Hepatocyte (in vitro differentiated cells): ENCODE results near the gene PRKCA.

Experiments
- EZH2phosphoT487 ChIP-seq: fragments of 200-600 bp; sonication (generic); IDR thresholded peaks from one replicate; pipeline ENCODE4 v1.6.1; 2018; ENCODE audit warnings: antibody characterized with exemption, mild to moderate bottlenecking, low read depth, moderate library complexity; ENCODE audit not compliant: unreplicated experiment, severe bottlenecking
- TF ChIP-seq, protein P1 (sequence below): fragments of 200-600 bp; sonication (generic); IDR thresholded peaks from 2 replicates; pipeline ENCODE4 v1.5.1; 2016; ENCODE audit warnings: antibody characterized with exemption, mild to moderate bottlenecking; ENCODE audit not compliant: poor library complexity

GRCh38 chr17:66260688-66261087 is 41.7 kb upstream of the PRKCA start:
- TF ChIP-seq, protein P1, sequence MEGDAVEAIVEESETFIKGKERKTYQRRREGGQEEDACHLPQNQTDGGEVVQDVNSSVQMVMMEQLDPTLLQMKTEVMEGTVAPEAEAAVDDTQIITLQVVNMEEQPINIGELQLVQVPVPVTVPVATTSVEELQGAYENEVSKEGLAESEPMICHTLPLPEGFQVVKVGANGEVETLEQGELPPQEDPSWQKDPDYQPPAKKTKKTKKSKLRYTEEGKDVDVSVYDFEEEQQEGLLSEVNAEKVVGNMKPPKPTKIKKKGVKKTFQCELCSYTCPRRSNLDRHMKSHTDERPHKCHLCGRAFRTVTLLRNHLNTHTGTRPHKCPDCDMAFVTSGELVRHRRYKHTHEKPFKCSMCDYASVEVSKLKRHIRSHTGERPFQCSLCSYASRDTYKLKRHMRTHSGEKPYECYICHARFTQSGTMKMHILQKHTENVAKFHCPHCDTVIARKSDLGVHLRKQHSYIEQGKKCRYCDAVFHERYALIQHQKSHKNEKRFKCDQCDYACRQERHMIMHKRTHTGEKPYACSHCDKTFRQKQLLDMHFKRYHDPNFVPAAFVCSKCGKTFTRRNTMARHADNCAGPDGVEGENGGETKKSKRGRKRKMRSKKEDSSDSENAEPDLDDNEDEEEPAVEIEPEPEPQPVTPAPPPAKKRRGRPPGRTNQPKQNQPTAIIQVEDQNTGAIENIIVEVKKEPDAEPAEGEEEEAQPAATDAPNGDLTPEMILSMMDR: no peak
- TF ChIP-seq EZH2phosphoT487: no peak
